H9 (cell line): ENCODE data around the gene ART3. TPM values are rescaled to one million over a fixed set of nuclear protein-coding genes. Genes with fewer than 3 reads are reported as not detected.
"Not testable (repeated sequence)": the region's sequence is repeated elsewhere in the genome, so short reads cannot be mapped to it uniquely, and the experiment has no call there.

Source experiments
- DNase-seq: peaks from one replicate; pipeline ENCODE4 v3.0.0-alpha.2; 2017
- H2AFZ ChIP-seq: one replicate; pipeline ENCODE4 v1.6.1; 2013; ENCODE audit warnings: mild to moderate bottlenecking, low read length, control low read depth, moderate library complexity
- H2AK5ac ChIP-seq: 2 replicates; pipeline ENCODE4 v1.6.1; 2013; ENCODE audit warnings: low read length, control low read depth, mixed read lengths; ENCODE audit not compliant: insufficient read length
- H2BK120ac ChIP-seq: one replicate; pipeline ENCODE4 v1.6.1; 2013; ENCODE audit warnings: low read depth, mild to moderate bottlenecking, low read length, control low read depth, inconsistent platforms; ENCODE audit not compliant: poor library complexity, severe bottlenecking
- H2BK12ac ChIP-seq: 2 replicates; pipeline ENCODE4 v1.6.1; 2013; ENCODE audit warnings: low read length, control low read depth, mixed read lengths, low read depth; ENCODE audit not compliant: insufficient read length
- H2BK15ac ChIP-seq: 2 replicates; pipeline ENCODE4 v1.6.1; 2013; ENCODE audit warnings: low read depth, low read length, control low read depth
- H2BK20ac ChIP-seq: one replicate; pipeline ENCODE4 v1.6.1; 2013; ENCODE audit warnings: low read depth, mild to moderate bottlenecking, low read length, control low read depth, inconsistent platforms; ENCODE audit not compliant: poor library complexity, severe bottlenecking
- H2BK5ac ChIP-seq: 2 replicates; pipeline ENCODE4 v1.6.1; 2013; ENCODE audit warnings: low read length, control low read depth, mixed read lengths; ENCODE audit not compliant: insufficient read length
- H3K14ac ChIP-seq: 2 replicates; pipeline ENCODE4 v1.6.1; 2013; ENCODE audit warnings: low read length, control low read depth; ENCODE audit not compliant: insufficient read depth
- H3K18ac ChIP-seq: 2 replicates; pipeline ENCODE4 v1.6.1; 2013; ENCODE audit warnings: low read depth, mild to moderate bottlenecking, mixed read lengths, low read length, control low read depth; ENCODE audit not compliant: insufficient read length
- H3K23ac ChIP-seq: 2 replicates; pipeline ENCODE4 v1.6.1; 2013; ENCODE audit warnings: low read length, control low read depth, mixed read lengths, low read depth; ENCODE audit not compliant: insufficient read length
- H3K23me2 ChIP-seq: 2 replicates; pipeline ENCODE4 v1.6.1; 2013; ENCODE audit warnings: low read depth, mild to moderate bottlenecking, mixed read lengths, low read length, control low read depth; ENCODE audit not compliant: insufficient read length, poor library complexity, severe bottlenecking
- H3K27ac ChIP-seq: 2 replicates; pipeline ENCODE4 v1.5.1; 2013; ENCODE audit warnings: low read length, control low read depth, mixed read lengths, low read depth; ENCODE audit not compliant: insufficient read length
- H3K27me3 ChIP-seq: 2 replicates; pipeline ENCODE4 v1.6.1; 2013; ENCODE audit warnings: low read length, control low read depth, inconsistent platforms; ENCODE audit not compliant: insufficient read depth
- H3K4ac ChIP-seq: 2 replicates; pipeline ENCODE4 v1.6.1; 2013; ENCODE audit warnings: low read depth, mild to moderate bottlenecking, control low read depth, inconsistent platforms, low read length, moderate library complexity
- H3K4me1 ChIP-seq: 2 replicates; pipeline ENCODE4 v1.6.1; 2013; ENCODE audit warnings: low read length, control low read depth, inconsistent platforms; ENCODE audit not compliant: insufficient read depth
- H3K4me2 ChIP-seq: 2 replicates; pipeline ENCODE4 v1.6.1; 2013; ENCODE audit warnings: low read length, control low read depth, mixed read lengths; ENCODE audit not compliant: insufficient read length, insufficient read depth
- H3K56ac ChIP-seq: 2 replicates; pipeline ENCODE4 v1.6.1; 2013; ENCODE audit warnings: low read depth, mild to moderate bottlenecking, mixed read lengths, low read length, control low read depth; ENCODE audit not compliant: insufficient read length
- H3K79me1 ChIP-seq: 2 replicates; pipeline ENCODE4 v1.6.1; 2013; ENCODE audit warnings: low read depth, mild to moderate bottlenecking, moderate library complexity, low read length, control low read depth, inconsistent platforms; ENCODE audit not compliant: insufficient read depth, poor library complexity, severe bottlenecking
- H3K79me2 ChIP-seq: 2 replicates; pipeline ENCODE4 v1.6.1; 2013; ENCODE audit warnings: low read length, control low read depth, inconsistent platforms; ENCODE audit not compliant: insufficient read depth
- H3K9ac ChIP-seq: 2 replicates; pipeline ENCODE4 v1.6.1; 2013; ENCODE audit warnings: low read length, control low read depth, mixed read lengths; ENCODE audit not compliant: insufficient read length; ENCODE audit errors: extremely low read depth
- H3K9me3 ChIP-seq: one replicate; pipeline ENCODE4 v1.6.1; 2013; ENCODE audit warnings: low read depth, low read length, inconsistent platforms; ENCODE audit not compliant: control insufficient read depth
- H3T11ph ChIP-seq: one replicate; pipeline ENCODE4 v1.6.1; 2013; ENCODE audit warnings: mild to moderate bottlenecking, low read length, control low read depth, inconsistent platforms
- H4K20me1 ChIP-seq: one replicate; pipeline ENCODE4 v1.6.1; 2013; ENCODE audit not compliant: control insufficient read depth, insufficient read length, insufficient read depth
- H4K5ac ChIP-seq: 2 replicates; pipeline ENCODE4 v1.6.1; 2013; ENCODE audit warnings: low read depth, mild to moderate bottlenecking, mixed read lengths, low read length, control low read depth; ENCODE audit not compliant: insufficient read length
- H4K8ac ChIP-seq: replicated peaks from 2 replicates; pipeline ENCODE4 v1.6.1; 2013; ENCODE audit warnings: low read length, control low read depth, mixed read lengths, low read depth; ENCODE audit not compliant: insufficient read length
- H4K91ac ChIP-seq: 2 replicates; pipeline ENCODE4 v1.6.1; 2013; ENCODE audit warnings: low read depth, mild to moderate bottlenecking, moderate library complexity, mixed read lengths, low read length, control low read depth; ENCODE audit not compliant: insufficient read length
- H3K27ac Mint-ChIP-seq, 3 experiments: 2 replicates in 2 of 3; 3 replicates in 1 of 3; pipeline ENCODE4 v1.8.0; 2020 to 2021; ENCODE audit warnings: mixed read lengths in 3 of 3, mild to moderate bottlenecking in 1 of 3, moderate library complexity in 1 of 3
- H3K27me3 Mint-ChIP-seq: 2 replicates; pipeline ENCODE4 v1.8.0; 2021; ENCODE audit warnings: low read depth, mild to moderate bottlenecking, moderate library complexity, mixed read lengths
- H3K36me3 Mint-ChIP-seq, 3 experiments: 2 replicates in 2 of 3; 3 replicates in 1 of 3; pipeline ENCODE4 v1.8.0; 2020 to 2021; ENCODE audit warnings: low read depth in 3 of 3, mixed read lengths in 3 of 3; ENCODE audit not compliant: insufficient read depth in 1 of 3
- H3K4me1 Mint-ChIP-seq, 2 experiments: 2 replicates each; pipeline ENCODE4 v1.8.0; 2020; ENCODE audit warnings: mixed read lengths in 2 of 2
- H3K4me3 Mint-ChIP-seq, 2 experiments: 2 replicates in 1 of 2; 3 replicates in 1 of 2; pipeline ENCODE4 v1.8.0; 2020 to 2021; ENCODE audit warnings: mild to moderate bottlenecking in 2 of 2, mixed read lengths in 2 of 2, moderate library complexity in 1 of 2
- H3K9me3 Mint-ChIP-seq, 2 experiments: 2 replicates in 1 of 2; 3 replicates in 1 of 2; pipeline ENCODE4 v1.8.0; 2020; ENCODE audit warnings: mild to moderate bottlenecking in 2 of 2, mixed read lengths in 2 of 2, moderate library complexity in 1 of 2
- WGBS: extraction: QIAGEN DNeasy Blood & Tissue Kit; methylation state at CpG from one replicate; pipeline ENCODE4 v1.1.7; 2013; ENCODE audit warnings: missing lambda C conversion rate, low lambda C conversion rate, mixed read lengths; ENCODE audit not compliant: insufficient read length; ENCODE audit errors: extremely low coverage; 5-methylcytosine and 5-hydroxymethylcytosine counted together
- total RNA-seq: library from RNA; stranded (reverse); gene quantifications from 2 replicates; pipeline ENCODE4 v1.2.1, GENCODE V29; 2021
- TF ChIP-seq, protein P1 (sequence below): fragments of 200-600 bp; sonication (generic); conservative IDR thresholded peaks from 3 replicates; pipeline ENCODE4 v1.8.0; 2021; ENCODE audit warnings: antibody characterized with exemption, mild to moderate bottlenecking

Gene ART3
- total RNA-seq, 1 experiment from 2014 or later = 0.74 TPM

DNA sequence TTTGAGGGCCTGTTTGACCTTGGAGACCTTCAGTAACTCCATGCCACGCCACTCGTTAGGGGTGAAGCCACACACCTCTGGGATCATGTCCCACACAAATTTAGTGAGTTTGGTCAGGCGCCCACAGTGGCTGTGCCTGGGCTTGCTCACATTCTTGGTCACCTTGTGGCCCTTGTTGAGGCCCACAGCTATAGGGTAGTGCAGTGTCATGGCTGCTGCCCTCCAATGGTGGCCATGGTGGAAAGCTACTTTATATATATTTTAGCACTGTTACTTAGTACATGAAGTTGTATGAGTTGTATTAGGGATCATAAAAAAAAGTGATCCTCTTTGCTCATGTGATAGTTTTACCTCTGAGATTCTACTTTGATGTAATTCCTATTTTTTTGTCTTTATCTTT, 37.7 kb upstream of the ART3 start:
- no peaks in the 10 kb centered on the region for H3K9me3 Mint-ChIP-seq
- Histone ChIP-seq H4K8ac (no peak overlapping the region), H3K4me2 (no peak overlapping the region), H2BK5ac (no peak overlapping the region), H3K9ac (no peak overlapping the region), H2AFZ (no peak overlapping the region), H3K4ac (no peak overlapping the region), H4K91ac (no peak overlapping the region), H2BK12ac (no peak overlapping the region), H2AK5ac (no peak overlapping the region), H2BK20ac (no peak overlapping the region), H3K14ac (no peak overlapping the region), H3K27me3 (no peaks in the 10 kb centered on the region), H3K23ac (no peak overlapping the region), H3K9me3 (no peaks in the 10 kb centered on the region), H3K4me1 (no peaks in the 10 kb centered on the region), H3K56ac (no peak overlapping the region), H3K79me2 (no peaks in the 10 kb centered on the region), H3K23me2 (no peaks in the 10 kb centered on the region), H3K79me1 (no peaks in the 10 kb centered on the region), H3T11ph (no peak overlapping the region), H2BK15ac (no peak overlapping the region), H3K18ac (peak overlapping the region; percentile 64), H2BK120ac (no peak overlapping the region), H4K5ac (no peak overlapping the region), H4K20me1 (no peaks in the 10 kb centered on the region), H3K27ac (no peak overlapping the region)
- no peaks in the 10 kb centered on the region for H3K36me3 Mint-ChIP-seq
- no peaks in the 10 kb centered on the region for H3K27me3 Mint-ChIP-seq
- H3K4me1 Mint-ChIP-seq = no peaks in the 10 kb centered on the region
- TF ChIP-seq, protein P1, sequence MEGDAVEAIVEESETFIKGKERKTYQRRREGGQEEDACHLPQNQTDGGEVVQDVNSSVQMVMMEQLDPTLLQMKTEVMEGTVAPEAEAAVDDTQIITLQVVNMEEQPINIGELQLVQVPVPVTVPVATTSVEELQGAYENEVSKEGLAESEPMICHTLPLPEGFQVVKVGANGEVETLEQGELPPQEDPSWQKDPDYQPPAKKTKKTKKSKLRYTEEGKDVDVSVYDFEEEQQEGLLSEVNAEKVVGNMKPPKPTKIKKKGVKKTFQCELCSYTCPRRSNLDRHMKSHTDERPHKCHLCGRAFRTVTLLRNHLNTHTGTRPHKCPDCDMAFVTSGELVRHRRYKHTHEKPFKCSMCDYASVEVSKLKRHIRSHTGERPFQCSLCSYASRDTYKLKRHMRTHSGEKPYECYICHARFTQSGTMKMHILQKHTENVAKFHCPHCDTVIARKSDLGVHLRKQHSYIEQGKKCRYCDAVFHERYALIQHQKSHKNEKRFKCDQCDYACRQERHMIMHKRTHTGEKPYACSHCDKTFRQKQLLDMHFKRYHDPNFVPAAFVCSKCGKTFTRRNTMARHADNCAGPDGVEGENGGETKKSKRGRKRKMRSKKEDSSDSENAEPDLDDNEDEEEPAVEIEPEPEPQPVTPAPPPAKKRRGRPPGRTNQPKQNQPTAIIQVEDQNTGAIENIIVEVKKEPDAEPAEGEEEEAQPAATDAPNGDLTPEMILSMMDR = no peak
- peak; percentile 31 for DNase-seq
- H3K27ac Mint-ChIP-seq = no peak overlapping the region
- H3K4me3 Mint-ChIP-seq = no peak overlapping the region
- WGBS = no CpG with 5 or more reads among the region's 3 CpGs

DNA sequence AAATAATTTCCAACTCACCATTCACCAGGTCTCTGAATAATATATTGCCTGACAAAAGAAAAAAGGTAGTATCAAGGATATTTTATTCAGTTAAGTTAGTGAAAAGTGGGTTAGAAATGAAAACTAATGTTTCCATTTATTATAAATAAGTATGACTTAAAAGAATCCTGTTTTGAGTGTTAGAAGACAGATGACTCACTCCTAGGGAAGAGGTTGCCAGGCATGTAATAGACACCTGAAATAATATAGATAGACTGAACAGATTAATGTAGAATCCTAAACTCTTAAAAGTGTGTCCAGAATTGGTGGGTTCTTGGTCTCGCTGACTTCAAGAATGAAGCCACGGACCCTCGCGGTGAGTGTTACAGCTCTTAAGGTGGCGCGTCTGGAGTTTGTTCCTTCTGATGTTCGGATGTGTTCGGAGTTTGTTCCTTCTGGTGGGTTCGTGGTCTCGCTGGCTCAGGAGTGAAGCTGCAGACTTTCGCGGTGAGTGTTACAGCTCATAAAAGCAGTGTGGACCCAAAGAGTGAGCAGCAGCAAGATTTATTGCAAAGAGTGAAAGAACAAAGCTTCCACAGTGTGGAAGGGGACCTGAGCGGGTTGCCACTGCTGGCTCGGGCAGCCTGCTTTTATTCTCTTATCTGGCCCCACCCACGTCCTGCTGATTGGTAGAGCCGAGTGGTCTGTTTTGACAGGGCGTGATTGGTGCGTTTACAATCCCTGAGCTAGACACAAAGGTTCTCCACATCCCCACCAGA, 32.1 kb upstream of the ART3 start:
- H4K20me1 ChIP-seq, H3K79me1 ChIP-seq, H3K4me3 Mint-ChIP-seq, H2AFZ ChIP-seq, H4K91ac ChIP-seq, H2BK12ac ChIP-seq, H2BK15ac ChIP-seq, H4K8ac ChIP-seq, H3K4me1 ChIP-seq, H3K36me3 Mint-ChIP-seq, H2BK20ac ChIP-seq, H3K4me1 Mint-ChIP-seq, H3K27ac ChIP-seq, H3K4ac ChIP-seq, H4K5ac ChIP-seq, H2AK5ac ChIP-seq, H3T11ph ChIP-seq, H2BK120ac ChIP-seq, H3K56ac ChIP-seq, H3K18ac ChIP-seq, H3K27me3 Mint-ChIP-seq, H3K4me2 ChIP-seq, H3K79me2 ChIP-seq, H3K9ac ChIP-seq, H3K23ac ChIP-seq, H3K23me2 ChIP-seq, H3K27me3 ChIP-seq, H3K9me3 Mint-ChIP-seq, H2BK5ac ChIP-seq, H3K9me3 ChIP-seq, DNase-seq, H3K14ac ChIP-seq: not testable (repeated sequence)
- peak overlapping the region in 1 of 3 experiments; percentile 87; a peak in 1 of 7 replicates for H3K27ac Mint-ChIP-seq
- WGBS = no CpG with 5 or more reads among the region's 18 CpGs
